ENCODE measurements around the gene CAMSAP1.

GRCh38 chr9:135879619-135880018 is 27.7 kb downstream of the CAMSAP1 start:
- TF ChIP-seq, protein P1, sequence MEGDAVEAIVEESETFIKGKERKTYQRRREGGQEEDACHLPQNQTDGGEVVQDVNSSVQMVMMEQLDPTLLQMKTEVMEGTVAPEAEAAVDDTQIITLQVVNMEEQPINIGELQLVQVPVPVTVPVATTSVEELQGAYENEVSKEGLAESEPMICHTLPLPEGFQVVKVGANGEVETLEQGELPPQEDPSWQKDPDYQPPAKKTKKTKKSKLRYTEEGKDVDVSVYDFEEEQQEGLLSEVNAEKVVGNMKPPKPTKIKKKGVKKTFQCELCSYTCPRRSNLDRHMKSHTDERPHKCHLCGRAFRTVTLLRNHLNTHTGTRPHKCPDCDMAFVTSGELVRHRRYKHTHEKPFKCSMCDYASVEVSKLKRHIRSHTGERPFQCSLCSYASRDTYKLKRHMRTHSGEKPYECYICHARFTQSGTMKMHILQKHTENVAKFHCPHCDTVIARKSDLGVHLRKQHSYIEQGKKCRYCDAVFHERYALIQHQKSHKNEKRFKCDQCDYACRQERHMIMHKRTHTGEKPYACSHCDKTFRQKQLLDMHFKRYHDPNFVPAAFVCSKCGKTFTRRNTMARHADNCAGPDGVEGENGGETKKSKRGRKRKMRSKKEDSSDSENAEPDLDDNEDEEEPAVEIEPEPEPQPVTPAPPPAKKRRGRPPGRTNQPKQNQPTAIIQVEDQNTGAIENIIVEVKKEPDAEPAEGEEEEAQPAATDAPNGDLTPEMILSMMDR (IDR thresholded peaks at IDR 0.05; ENCODE audit: borderline replicate concordance, extremely low read depth, low read length, poor library complexity, severe bottlenecking) = no peak
- TF ChIP-seq EZH2 (IDR thresholded peaks at IDR 0.05; ENCODE audit: borderline replicate concordance, low read depth, low read length, severe bottlenecking) = no peak
